Keratinocyte (primary cell): ENCODE data around the gene CXorf65. TPM values are rescaled to one million over a fixed set of nuclear protein-coding genes. Genes with fewer than 3 reads are reported as not detected.

ENCODE experiments used
- DNase-seq: peaks from one replicate; pipeline ENCODE4 v3.0.0-alpha.2; 2011; ENCODE audit warnings: low read depth, missing footprints, low spot score
- FAIRE-seq: peaks from 2 replicates; lab custom pipeline; 2011; peaks lifted over from hg19 to GRCh38; lab: Jason Lieb, UNC
- H2AFZ ChIP-seq: 2 replicates; pipeline ENCODE4 v1.6.0; 2012; ENCODE audit warnings: low read length, control low read depth, inconsistent platforms; ENCODE audit not compliant: control insufficient read depth
- H3K27ac ChIP-seq: 2 replicates; pipeline ENCODE4 v1.5.1; 2011; ENCODE audit warnings: low read length; ENCODE audit not compliant: control insufficient read depth, insufficient read depth
- H3K27me3 ChIP-seq: 3 replicates; pipeline ENCODE4 v1.6.0; 2011; ENCODE audit warnings: low read length; ENCODE audit not compliant: control insufficient read depth, insufficient read depth; ENCODE audit errors: extremely low read depth
- H3K36me3 ChIP-seq, 2 experiments: 2 replicates in 1 of 2; 3 replicates in 1 of 2; pipeline ENCODE4 v1.5.1; 2011; ENCODE audit warnings: low read length in 2 of 2, mild to moderate bottlenecking in 1 of 2; ENCODE audit not compliant: control insufficient read depth in 2 of 2, insufficient read depth in 2 of 2; ENCODE audit errors: extremely low read depth in 1 of 2
- H3K4me1 ChIP-seq: 3 replicates; pipeline ENCODE4 v1.5.1; 2011; ENCODE audit warnings: low read length; ENCODE audit not compliant: control insufficient read depth, insufficient read depth; ENCODE audit errors: extremely low read depth
- H3K4me2 ChIP-seq: 3 replicates; pipeline ENCODE4 v1.6.0; 2011; ENCODE audit warnings: low read depth, low read length; ENCODE audit not compliant: control insufficient read depth, insufficient read depth; ENCODE audit errors: extremely low read depth
- H3K4me3 ChIP-seq, 3 experiments: fragments of 200-600 bp in 1 of 3; sonication (generic) in 1 of 3; 2 replicates in 2 of 3; 3 replicates in 1 of 3; pipeline ENCODE4 v1.5.1; 2011 to 2016; ENCODE audit warnings: low read length in 3 of 3, mild to moderate bottlenecking in 3 of 3, control low read depth in 2 of 3, inconsistent platforms in 1 of 3, low read depth in 1 of 3, mixed read lengths in 1 of 3, mixed run types in 1 of 3, moderate library complexity in 1 of 3; ENCODE audit not compliant: control insufficient read depth in 2 of 3, insufficient read depth in 2 of 3; ENCODE audit errors: extremely low read depth in 1 of 3
- H3K79me2 ChIP-seq: 2 replicates; pipeline ENCODE4 v1.6.0; 2012; ENCODE audit warnings: low read length; ENCODE audit not compliant: control insufficient read depth, insufficient read depth
- H3K9ac ChIP-seq: 3 replicates; pipeline ENCODE4 v1.6.0; 2011; ENCODE audit warnings: low read length; ENCODE audit not compliant: control insufficient read depth, insufficient read depth; ENCODE audit errors: extremely low read depth
- H3K9me1 ChIP-seq: 3 replicates; pipeline ENCODE4 v1.6.0; 2011; ENCODE audit warnings: low read length; ENCODE audit not compliant: control insufficient read depth, insufficient read depth; ENCODE audit errors: extremely low read depth
- H3K9me3 ChIP-seq: 2 replicates; pipeline ENCODE4 v1.5.1; 2012; ENCODE audit warnings: low read depth, low read length; ENCODE audit not compliant: control insufficient read depth
- H4K20me1 ChIP-seq: 3 replicates; pipeline ENCODE4 v1.6.0; 2011; ENCODE audit warnings: low read length; ENCODE audit not compliant: control insufficient read depth, insufficient read depth; ENCODE audit errors: extremely low read depth
- CTCF ChIP-seq, 3 experiments: IDR thresholded peaks in 1 of 3; conservative IDR thresholded peaks in 1 of 3; optimal IDR thresholded peaks in 1 of 3; 2 replicates in 2 of 3; 3 replicates in 1 of 3; pipeline versions ENCODE3 to v1.5.1; 2011; ENCODE audit warnings: low read length in 3 of 3, mild to moderate bottlenecking in 3 of 3, moderate library complexity in 2 of 3, control low read depth in 1 of 3, inconsistent platforms in 1 of 3; ENCODE audit not compliant: insufficient read depth in 2 of 3; ENCODE audit errors: extremely low read depth in 1 of 3
- EZH2 ChIP-seq: IDR thresholded peaks from one replicate; pipeline ENCODE4 v1.6.1; 2012; ENCODE audit warnings: inconsistent platforms, mild to moderate bottlenecking, low read length, moderate library complexity
- dilution Hi-C: fragments of 300-500 bp; cut with MboI; formaldehyde crosslinking; loops from one replicate; pipeline ENCODE4 v1.7.0; 2020; ENCODE audit warnings: low sequenced_read_pairs; ENCODE audit not compliant: extremely low pct_ligation_motif_present
- polyA plus RNA-seq, 5 experiments: library from polyadenylated mRNA; depleted of rRNA in 3 of 5; stranded (reverse) in 3 of 5; stranded (forward) in 1 of 5; unstranded in 1 of 5; fragments of >200 nt; gene quantifications; 1 replicate in 1 of 5; 2 replicates in 3 of 5; 3 replicates in 1 of 5; pipeline versions ENCODE4 v1.2.1 to v1.2.3, GENCODE V29; 2011 to 2012; ENCODE audit warnings: missing spikeins in 2 of 5, low read depth in 1 of 5, low replicate concordance in 1 of 5

The CXorf65 gene
- polyA plus RNA-seq, 1 donor (not counting 4 experiments of a cell fraction or from before 2014, with no cell fraction given) = not detected

- no peak overlapping the region for H3K9ac ChIP-seq
- dilution Hi-C loops = no loop called here
- H2AFZ ChIP-seq = no peak overlapping the region
- no peaks in the 10 kb centered on the region for H3K27me3 ChIP-seq
- H3K9me1 ChIP-seq = no peaks in the 10 kb centered on the region
- no peak overlapping the region for H3K27ac ChIP-seq
- H3K4me1 ChIP-seq = no peaks in the 10 kb centered on the region
- TF ChIP-seq EZH2 (no peak), CTCF (optimal IDR thresholded peaks at IDR 0.05 in 1 of 3, IDR thresholded peaks at IDR 0.05 in 1 of 3, conservative IDR thresholded peaks at IDR 0.05 in 1 of 3; ENCODE audit: extremely low read depth in 1 of 3, insufficient read depth in 2 of 3, low read length in 3 of 3) (no peak)
- no peaks in the 10 kb centered on the region for H3K36me3 ChIP-seq
- FAIRE-seq = no peak
- no peak for DNase-seq
- H3K9me3 ChIP-seq = no peaks in the 10 kb centered on the region
- H3K4me2 ChIP-seq = no peak overlapping the region
- no peaks in the 10 kb centered on the region for H3K79me2 ChIP-seq
- no peak overlapping the region for H3K4me3 ChIP-seq
- no peaks in the 10 kb centered on the region for H4K20me1 ChIP-seq
These were observed 41.7 kb upstream of the CXorf65 start for GRCh38 chrX:71148278-71148663.

GRCh38 chrX:71147496-71148277 is 41.1 kb upstream of the CXorf65 start:
- no peaks in the 10 kb centered on the region for H3K9me3 ChIP-seq
- H2AFZ ChIP-seq = no peak overlapping the region
- no peaks in the 10 kb centered on the region for H3K4me1 ChIP-seq
- DNase-seq (no peak), FAIRE-seq (no peak)
- H4K20me1 ChIP-seq = no peaks in the 10 kb centered on the region
- H3K79me2 ChIP-seq = no peaks in the 10 kb centered on the region
- TF ChIP-seq EZH2 (no peak), CTCF (optimal IDR thresholded peaks at IDR 0.05 in 1 of 3, IDR thresholded peaks at IDR 0.05 in 1 of 3, conservative IDR thresholded peaks at IDR 0.05 in 1 of 3; ENCODE audit: extremely low read depth in 1 of 3, insufficient read depth in 2 of 3, low read length in 3 of 3) (no peak)
- no peaks in the 10 kb centered on the region for H3K36me3 ChIP-seq
- H3K9ac ChIP-seq = no peak overlapping the region
- H3K4me3 ChIP-seq = no peak overlapping the region
- dilution Hi-C loops = no loop called here
- H3K9me1 ChIP-seq = no peaks in the 10 kb centered on the region
- no peak overlapping the region for H3K27ac ChIP-seq
- H3K4me2 ChIP-seq = no peak overlapping the region
- H3K27me3 ChIP-seq = no peaks in the 10 kb centered on the region
